ENCODE data around the gene NFILZ.
"Not testable (repeated sequence)": the region's sequence is repeated elsewhere in the genome, so short reads cannot be mapped to it uniquely, and the experiment has no call there.

The NFILZ gene

DNA sequence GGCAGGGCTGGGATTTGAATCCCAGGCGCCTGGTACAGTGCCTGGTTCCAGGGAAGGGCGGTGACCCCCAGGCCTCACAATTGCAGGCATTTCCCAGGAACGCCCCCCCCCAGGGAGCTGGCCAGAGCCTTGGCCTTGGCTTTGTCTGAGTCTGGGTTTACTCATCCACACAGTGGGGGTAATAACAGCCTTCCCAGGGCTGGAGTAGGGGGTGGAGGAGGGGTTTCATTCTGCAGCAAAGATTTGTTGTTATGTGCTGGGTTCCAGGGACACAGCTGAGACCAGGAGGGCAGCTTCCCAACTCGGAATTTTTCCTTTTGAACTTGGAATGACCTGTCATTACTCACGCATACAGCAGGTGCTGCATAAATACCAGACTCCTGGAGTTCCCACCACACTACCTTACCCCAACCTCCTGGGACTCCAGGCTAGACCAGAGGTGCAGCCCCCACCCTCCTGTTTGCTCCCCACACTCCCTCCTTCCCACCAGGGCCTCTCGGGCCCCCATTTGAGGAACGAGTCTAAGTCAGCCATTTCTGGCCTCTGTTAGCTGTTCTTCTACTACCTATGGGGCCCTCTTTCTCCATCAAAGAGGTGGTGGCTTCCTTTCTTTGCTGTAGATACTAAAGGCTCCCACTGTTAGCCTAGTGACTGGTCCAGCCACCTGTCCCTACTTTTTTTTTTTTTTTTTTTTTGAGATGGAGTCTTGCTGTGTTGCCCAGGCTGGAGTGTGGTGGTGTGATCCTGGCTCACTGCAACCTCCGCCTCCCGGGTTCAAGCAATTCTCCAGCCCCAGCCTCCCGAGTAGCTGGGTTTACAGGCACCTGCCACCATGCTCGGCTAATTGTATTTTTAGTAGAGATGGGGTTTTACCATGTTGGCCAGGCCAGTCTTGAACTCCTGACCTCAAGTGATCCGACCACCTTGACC, 18.3 kb upstream of the NFILZ start:
- no peak for DNase-seq

DNA sequence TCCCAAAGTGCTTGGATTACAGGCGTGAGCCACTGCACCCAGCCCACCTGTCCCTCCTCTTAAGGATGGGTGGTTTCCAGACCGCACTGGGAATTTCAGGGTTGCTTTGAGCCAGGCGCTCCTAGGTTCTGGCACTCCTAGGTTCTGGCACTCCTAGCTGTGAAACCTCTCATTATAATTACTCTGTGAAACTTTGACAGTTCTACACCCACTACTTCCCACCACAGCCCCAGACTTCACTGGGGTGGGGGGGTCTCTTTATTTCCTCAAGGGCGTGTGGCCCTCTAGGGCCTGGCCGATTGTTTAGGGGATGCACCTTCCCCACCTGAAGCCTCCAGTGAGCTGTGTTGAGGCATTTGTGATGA, 17.6 kb upstream of the NFILZ start:
- DNase-seq: no peak

DNA sequence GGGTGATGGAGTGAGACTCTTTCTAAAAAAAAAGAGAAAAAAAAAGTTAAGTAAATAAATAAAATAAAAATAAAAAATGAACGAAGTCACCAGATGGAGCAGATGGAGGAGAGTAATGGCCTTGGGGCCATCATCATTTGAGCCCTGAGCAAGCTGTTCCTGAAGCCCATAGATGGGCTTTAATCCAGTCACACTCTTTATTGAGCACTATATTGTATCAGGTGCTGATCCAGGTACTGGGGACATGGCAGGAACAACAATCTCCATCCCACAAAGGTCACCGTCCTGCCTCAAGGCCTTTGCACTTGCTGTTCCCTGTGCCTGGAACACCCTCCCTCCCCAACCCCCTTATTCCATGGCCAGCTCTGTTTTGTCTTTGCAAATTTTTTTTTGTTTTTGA, 16.0 kb upstream of the NFILZ start:
- no peak for DNase-seq

DNA sequence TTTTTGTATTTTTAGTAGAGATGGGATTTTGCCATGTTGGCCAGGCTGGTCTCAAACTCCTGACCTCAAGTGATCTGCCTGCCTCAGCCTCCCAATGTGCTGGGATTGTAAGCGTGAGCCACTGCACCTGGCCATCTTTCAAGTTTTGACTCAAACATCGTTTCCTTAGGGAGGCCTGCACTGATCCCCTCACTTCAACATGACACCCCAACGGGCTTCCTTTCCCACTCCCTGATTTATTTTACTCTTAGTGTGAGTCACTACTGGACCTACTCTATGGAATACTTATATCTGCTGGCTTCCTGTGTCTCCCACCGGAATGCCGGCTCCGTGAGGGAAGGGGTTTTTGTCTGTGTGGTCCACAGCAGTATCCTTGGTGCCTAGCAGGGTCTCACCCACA, 15.4 kb upstream of the NFILZ start:
- DNase-seq: no peak

DNA sequence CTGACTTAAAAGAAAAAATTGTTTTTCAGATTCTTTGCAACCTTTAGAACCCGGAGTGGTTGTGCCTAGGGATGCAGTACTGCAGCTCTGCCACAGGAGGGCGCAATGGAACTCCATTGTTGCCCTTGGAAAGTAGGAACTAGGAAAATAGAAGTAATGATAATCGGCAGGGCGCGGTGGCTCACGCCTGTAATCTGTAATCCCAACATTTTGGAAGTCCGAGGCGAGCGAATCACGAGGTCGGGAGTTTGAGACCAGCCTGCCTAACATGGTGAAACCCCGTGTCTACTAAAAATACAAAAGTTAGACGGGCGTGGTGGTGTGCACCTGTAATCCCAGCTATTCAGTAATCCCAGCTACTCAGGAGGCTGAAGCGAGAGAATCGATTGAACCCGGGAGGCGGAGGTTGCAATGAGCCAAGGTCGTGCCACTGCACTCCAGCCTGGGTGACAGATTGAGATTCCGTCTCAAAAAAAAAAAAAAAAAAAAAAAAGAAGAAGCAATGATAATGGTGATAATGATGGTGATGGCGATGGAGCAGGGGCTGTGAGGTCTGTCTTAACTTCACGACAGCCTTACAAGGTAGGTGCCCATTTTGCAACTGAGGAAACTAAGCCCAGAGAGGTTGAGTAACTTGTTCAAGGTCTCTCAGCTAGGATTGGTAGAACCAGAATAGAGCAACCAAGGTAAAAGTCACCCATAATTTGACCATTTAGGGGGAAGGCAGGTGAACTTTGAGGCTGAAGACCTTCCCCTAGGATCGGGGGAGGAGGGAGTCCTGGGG, 14.4 kb upstream of the NFILZ start:
- DNase-seq: peak; percentile 84 to 88 (median 88)

DNA sequence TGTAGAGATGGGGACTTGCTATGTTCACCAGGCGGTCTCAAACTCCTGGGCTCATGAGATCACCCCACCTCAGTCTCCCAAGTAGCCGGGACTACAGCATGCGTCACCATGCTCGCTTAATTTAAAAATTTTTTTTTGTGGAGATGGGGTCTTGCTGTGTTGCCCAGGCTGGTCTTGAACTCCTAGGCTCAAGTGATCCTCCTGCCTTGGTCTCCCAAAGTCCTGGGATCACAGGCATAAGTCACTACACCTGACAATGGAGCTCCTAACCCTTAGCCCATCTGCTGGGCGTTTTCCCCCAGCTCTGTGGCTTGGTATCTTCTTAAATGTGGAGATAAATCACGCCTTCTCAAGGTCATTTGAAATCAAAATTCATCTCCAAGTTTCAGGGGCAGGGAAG, 13.6 kb upstream of the NFILZ start:
- no peak for DNase-seq

DNA sequence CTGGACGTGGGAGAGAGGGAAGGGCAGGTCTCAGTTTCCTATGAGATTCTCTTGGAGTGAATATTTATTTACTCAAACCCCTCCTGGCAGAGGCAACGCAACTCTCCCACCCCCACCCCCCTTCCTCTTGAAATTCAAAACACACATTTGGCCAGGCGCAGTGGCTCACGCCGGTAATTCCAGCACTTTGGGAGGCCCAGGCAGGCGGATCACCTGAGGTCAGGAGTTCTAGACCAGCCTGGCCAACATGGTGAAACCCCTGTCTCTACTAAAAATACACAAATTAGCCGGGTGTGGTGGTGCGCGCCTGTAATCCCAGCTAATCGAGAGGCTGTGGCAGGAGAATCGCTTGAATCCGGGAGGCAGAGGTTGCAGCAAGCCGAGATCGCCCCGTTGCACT, 13.1 kb upstream of the NFILZ start:
- DNase-seq: not testable (repeated sequence)

DNA sequence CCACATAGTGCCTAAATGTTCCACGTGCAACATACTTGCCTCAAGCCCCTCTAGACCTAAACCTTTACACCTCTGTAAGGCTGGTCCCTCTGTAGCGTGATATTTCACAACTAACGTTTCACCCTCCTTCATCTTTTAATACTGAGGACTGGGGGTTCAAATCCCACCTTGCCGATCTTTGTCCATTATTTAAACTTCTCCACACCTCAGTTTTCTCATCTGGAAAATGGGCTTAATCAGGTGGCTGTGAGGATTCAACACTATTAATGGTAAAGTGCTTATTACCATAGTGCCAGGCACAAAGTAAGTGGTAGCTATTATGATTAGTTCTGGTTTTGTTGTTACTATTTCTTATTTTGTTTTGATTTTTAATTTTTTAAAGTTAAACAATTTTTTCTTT, 12.4 kb upstream of the NFILZ start:
- DNase-seq: no peak

DNA sequence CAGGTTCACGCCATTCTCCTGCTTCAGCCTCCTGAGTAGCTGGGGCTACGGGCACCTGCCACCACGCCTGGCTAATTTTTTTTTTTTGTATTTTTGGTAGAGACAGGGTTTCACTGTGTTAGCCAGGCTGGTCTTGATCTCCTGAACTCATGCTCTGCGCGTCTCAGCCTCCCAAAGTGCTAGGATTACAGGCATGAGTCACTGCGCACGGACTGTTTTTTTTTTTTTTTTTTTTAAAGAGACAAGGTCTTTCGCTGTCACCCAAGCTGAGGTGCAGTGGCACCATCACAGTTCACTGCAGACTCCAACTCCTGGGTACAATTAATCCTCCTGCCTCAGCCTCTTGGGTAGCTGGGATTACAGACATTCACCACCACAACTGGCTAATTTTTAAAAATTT, 11.7 kb upstream of the NFILZ start:
- DNase-seq: no peak

DNA sequence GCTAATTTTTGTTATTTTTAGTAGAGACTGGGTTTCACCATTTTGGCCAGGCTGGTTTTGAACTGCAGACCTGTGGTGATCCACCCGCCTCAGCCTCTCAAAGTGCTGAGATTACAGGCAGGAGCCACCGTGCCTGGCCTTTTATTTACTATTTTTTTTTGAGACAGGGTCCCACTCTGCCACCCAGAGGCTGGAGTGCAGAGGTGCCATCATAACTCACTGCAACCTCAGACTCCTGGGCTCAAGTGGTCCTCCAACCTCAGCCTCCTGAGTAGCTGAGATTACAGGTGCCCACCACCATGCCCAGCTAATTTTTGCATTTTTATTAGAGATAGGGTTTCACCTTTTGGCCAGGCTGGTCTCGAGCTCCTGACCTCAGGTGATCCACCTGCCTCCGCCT, 7.5 kb upstream of the NFILZ start:
- not testable (repeated sequence) for DNase-seq

DNA sequence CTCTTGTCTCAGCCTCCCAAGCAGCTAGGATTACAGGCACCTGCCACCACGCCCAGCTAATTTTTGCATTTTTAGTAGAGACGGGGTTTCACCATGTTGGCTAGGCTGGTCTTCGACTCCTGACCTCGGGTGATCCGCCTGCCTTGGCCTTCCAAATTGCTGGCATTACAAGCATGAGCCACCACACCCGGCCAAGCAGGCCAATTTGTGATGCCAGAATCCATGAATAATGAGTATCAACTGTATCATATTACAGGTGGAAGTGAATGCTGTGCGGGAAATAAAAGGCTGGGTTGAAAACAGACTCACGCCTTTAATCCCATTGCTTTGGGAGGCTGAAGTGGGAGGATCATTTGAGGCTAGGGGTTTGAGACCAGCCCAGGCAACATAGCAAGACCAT, 3.6 kb upstream of the NFILZ start:
- DNase-seq: no peak

DNA sequence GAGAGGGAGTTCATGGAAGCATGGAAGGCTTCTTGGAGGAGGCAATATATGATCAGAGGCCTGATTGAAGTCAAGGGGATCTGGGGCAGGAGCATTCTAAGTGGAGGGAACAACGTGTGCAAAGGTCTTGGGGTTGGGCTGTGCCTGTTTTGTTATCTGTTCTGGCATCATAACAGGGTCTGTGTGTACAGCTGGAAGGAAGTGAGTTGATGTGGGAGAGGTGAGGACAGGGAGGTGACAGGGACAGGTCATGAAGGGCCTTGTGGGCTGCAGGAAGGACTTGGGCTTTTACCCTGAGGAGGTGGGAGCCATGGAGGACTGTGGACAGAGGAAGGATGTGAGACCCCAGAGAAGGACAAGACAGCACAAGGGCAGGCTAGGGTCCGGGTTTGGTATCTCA, 1.2 kb upstream of the NFILZ start:
- no peak for DNase-seq

DNA sequence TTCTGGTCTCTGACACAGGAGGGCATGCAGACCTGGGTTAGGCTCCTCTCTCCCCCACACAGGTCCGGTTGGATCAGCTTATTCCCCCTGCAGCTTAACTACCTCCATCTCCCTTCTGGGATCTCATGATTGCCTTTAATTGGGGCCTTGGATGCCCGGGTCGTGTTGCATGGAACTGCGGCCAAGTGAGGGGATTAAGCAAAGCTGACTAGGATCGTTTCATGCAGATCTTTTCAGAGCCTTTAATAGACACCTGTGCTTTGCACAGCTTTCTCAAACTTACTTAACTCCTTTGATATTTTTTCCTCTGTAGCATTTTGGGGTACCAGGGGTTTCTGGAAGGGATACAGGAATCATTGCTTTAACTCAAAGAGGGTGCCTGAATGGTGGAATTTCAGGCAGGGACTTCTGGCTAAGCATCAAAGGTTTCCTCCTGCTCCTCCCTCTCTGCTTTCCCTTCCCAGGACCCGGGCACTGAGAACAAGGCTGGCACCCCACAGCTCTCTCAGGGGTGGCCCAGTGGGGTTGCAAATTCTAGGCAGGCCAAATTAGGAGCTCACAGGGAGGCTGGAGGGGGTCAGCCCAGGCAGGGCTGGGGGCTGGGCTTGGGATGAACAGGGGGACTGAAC, 477 bp downstream of the NFILZ start:
- no peak for DNase-seq

DNA sequence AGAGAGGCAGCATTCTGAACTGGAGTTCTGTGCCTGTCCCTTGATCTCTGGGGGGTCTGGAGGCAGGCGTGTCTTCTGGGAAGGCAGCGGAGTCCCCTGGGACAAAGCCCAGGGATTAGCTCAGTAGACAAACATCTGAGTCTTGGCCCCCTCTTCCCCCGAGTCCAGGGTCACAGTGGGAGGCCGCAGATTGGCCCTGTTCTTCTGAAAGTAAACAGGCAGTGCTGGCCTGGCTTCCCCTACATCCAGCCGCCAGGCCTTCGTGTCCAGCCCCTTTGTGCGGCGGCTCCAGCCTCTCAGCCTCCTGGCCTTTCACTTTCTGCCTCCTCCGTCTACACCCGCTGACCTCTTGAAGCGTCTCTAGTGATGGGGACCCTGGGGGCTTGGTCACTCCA, 989 bp downstream of the NFILZ start:
- no peak for DNase-seq

DNA sequence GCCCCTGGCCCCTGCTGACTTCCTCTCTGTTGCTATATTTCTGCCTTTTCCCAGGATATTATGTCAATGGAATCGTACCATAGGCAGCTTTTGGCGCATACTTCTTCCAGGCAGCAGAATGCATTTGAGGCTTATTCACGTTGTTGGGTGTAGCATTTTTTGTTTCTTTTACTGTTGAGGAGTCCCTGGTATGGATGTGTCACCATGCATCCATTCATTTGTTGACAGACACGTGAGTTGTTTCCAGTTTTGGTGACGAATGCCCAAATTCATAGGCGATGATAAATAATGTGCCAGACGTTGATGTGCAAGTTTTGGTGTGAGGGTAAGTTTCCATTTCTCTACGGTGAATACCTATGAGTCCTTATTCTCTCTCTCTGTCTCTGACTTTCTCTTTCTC, 5.0 kb downstream of the NFILZ start:
- no peak for DNase-seq

DNA sequence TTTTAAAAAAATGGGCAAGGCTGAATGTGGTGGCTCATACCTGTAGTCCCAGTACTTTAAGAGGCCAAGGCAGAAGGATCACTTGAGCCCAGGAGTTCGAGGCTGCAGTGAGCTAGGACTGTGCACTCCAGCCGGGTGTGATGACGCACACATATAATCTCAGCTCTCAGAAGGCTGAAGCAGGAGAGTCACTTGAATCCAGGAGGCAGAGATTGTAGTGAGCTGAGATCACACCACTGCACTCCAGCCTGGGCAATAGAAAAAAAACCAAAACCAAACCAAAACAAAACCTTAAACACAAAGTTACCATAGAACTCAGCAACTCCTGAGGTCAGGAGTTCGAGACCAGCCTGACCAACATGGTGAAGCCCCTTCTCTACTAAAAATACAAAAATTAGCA, 6.6 kb downstream of the NFILZ start:
- DNase-seq: not testable (repeated sequence)

DNA sequence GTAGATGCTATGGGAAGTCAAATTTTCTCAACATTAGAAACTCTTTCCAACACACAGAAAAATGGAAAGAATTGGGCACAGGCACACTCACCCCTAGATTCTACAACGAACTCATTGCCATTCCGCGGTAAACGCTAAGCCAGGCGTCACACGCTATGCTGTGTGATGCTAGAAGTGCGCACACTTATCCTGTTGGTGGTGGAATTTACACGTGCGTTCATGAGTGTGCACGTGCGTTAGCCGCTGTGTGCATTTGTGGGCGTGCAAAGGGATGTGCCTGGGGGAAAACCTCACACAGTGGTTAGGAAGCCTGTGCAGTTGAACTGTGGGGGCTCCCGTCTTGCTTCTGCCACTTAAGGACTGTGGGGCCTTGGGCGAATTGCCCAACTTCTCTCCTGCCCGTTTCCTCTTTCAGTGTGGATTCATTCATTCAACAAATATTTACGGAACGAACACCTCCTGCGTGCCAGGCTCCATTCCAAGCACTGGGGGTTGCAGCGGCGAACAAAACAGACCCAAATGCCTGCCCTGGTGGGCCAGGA, 7.7 kb downstream of the NFILZ start:
- peak; percentile 88 to 92 (median 88) for DNase-seq

DNA sequence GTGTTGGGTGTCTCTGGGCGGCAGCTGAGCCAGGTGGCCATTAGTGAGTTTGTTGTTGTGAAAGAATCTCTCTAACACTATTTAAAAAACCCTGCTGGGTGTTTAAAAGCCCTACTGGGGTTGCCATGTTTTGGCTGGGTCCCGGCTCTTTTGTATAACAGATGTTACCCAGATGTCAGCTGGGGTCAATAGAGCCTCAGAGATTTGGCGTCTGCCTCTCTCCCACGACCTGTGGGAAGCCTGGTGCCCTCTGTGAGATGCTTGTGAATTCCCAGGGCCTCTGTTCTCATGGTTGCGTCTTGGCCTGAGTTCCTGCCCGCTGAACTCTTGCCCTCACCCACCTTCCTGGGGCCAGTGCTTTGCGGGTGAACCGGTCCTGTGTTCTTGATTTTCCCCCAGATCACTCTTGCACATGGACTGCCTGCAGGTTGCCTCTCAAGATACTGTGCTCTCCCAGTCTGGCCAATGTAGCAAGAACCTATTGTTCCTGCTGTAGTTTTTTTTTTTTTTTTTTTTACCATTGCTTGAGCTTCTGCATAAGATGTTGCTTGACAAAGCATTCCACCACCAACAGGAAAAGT, 9.5 kb downstream of the NFILZ start:
- no peak for DNase-seq

DNA sequence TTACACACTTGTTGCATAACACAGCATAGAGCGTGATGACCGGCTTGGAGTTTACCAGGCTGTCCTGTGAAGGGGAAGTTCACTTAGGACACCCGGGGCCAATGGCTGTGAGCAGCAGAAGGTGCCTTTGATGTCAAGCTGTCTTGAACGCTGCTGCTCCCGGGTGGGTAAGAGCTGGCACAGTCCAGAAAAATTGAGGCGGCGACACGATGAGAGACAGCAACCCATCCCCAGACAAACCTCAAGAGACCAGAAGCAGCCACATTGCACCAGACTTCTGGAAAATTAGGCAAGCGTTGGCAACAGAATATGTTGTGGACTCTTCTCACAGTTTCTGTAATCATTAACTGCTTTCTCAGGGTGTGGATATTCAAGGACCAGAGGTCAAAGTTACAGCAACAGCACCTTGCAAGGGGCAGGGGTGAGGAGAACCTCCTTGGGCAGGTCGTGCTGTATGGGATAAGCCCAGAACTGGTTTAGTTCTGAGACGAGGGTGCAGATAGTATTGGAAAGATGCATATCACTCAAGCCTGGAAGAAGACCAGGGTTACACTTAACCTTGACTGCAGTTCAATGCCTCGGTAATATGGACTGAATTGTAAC, 10.1 kb downstream of the NFILZ start:
- peak; percentile 93 to 99 (median 96) for DNase-seq

DNA sequence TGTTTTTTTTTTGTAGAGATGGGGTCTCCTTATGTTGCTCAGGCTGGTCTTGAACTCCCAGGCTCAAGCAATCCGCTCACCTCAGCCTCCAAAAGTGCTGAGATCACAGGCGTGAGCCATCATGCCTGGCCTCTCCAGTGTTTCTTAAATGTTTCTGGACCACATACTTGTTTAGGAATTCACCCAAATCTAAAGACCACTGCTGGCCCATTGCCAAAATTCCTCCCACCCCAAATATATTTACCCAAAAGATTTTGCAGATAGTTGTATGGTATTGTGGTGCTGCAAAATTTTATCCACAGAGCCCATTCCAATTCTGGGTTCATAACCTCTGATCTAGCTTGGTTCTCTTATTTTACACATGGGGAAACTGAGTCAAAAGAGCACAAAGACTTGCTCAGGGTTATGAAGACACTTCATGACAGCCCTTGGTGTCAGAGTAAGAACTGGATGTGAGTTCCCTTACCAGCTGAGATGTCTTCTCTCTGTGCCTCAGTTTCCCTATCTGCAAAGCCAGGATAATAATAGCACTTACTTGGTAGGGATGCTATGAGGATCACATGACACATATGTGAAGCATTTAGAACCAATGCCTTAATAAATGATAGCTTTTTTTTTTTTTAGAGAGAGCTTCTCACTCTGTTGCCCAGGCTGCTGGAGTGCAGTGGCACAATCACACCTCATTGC, 10.9 kb downstream of the NFILZ start:
- no peak for DNase-seq

DNA sequence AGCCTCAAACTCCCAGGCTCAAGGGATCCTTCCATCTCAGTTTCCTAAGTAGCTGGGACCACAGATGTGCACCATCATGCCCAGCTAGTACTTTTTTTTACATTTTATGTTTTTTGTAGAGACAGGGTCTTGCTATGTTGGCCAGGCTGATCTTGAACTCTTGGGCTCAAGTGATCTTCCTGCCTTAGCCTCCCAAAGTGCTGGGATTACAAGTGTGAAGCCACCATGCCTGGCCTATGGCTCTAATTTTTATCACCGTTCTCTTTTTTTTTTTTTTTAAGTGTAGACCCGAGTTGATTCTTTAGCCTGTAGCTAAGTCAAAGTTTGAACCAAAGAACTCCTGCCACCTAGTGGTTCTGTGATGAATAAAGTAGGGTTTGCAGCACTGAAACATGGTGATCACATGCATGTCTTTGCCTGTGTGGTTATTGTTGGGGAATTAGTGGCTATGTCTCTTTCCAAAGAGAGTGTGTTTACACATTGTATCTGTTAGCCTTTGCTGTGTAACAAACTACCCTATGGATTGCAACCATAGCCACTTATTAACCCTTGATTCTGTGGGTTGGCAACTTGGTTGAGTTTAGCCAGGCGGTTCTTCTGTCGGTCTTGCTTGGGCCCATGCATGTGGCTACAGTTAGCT, 11.6 kb downstream of the NFILZ start:
- DNase-seq: peak; percentile 15 to 57 (median 40)
